ENCODE measurements around the gene KICS2.
A peak's percentile ranks its signal among the peaks of the same experiment; 100 is the strongest.
"Not testable (repeated sequence)": the region's sequence is repeated elsewhere in the genome, so short reads cannot be mapped to it uniquely, and the experiment has no call there.

Gene KICS2

DNA sequence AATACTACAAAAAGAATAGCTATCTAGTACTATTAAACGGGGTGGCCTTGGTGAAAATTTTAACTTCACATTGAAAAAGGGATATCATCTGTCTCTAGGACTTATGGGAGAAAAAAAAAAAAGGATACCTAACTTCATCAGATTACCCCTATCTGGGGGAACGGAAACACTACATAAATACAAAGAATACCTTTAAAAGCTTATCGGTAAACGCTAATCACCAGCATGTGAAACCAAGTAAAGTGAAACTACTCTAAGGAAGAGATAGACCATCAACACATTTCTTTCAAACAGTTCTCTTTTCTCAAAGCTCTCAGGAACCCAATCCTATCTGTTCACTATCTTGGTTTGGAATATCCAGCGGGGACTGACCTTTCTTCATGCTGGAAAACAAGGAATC is 3.5 kb downstream of the KICS2 start:
- TF ChIP-seq, protein P1, sequence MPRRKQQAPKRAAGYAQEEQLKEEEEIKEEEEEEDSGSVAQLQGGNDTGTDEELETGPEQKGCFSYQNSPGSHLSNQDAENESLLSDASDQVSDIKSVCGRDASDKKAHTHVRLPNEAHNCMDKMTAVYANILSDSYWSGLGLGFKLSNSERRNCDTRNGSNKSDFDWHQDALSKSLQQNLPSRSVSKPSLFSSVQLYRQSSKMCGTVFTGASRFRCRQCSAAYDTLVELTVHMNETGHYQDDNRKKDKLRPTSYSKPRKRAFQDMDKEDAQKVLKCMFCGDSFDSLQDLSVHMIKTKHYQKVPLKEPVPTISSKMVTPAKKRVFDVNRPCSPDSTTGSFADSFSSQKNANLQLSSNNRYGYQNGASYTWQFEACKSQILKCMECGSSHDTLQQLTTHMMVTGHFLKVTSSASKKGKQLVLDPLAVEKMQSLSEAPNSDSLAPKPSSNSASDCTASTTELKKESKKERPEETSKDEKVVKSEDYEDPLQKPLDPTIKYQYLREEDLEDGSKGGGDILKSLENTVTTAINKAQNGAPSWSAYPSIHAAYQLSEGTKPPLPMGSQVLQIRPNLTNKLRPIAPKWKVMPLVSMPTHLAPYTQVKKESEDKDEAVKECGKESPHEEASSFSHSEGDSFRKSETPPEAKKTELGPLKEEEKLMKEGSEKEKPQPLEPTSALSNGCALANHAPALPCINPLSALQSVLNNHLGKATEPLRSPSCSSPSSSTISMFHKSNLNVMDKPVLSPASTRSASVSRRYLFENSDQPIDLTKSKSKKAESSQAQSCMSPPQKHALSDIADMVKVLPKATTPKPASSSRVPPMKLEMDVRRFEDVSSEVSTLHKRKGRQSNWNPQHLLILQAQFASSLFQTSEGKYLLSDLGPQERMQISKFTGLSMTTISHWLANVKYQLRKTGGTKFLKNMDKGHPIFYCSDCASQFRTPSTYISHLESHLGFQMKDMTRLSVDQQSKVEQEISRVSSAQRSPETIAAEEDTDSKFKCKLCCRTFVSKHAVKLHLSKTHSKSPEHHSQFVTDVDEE (CRISPR knock-in tag; IDR thresholded peaks at IDR 0.05), result no peak
- TF ChIP-seq ESRRG (CRISPR knock-in tag; IDR thresholded peaks at IDR 0.05), result no peak
- no peak for TF ChIP-seq ZNF8 (CRISPR knock-in tag; IDR thresholded peaks at IDR 0.05)
- TF ChIP-seq ZFP30 (CRISPR knock-in tag; IDR thresholded peaks at IDR 0.05), result no peak
- TF ChIP-seq ZFP3 (CRISPR knock-in tag; IDR thresholded peaks at IDR 0.05), result no peak
- no peak for TF ChIP-seq RARB (CRISPR knock-in tag; IDR thresholded peaks at IDR 0.05)
- TF ChIP-seq TOX (CRISPR knock-in tag; IDR thresholded peaks at IDR 0.05; ENCODE audit: borderline replicate concordance), result no peak
- ATAC-seq, result no peak

DNA sequence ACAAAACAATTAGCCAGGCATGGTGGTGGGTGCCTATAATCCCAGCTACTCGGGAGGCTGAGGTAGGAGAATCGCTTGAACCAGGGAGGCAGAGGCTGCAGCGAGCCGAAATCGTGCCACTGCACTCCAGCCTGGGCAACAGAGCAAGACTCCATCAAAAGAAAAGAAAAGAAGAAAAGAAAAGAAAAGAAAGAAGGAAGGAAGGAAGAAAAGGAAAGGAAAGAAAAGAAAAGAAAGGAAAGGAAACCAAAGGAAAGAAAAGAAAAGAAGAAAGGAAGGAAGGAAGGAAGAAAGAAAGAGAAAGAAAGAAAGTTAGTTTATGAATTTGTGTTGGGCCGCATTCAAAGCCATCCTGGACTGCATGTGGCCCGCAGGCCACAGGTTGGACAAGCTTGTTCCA is 4.5 kb downstream of the KICS2 start:
- ATAC-seq, result not testable (repeated sequence)

DNA sequence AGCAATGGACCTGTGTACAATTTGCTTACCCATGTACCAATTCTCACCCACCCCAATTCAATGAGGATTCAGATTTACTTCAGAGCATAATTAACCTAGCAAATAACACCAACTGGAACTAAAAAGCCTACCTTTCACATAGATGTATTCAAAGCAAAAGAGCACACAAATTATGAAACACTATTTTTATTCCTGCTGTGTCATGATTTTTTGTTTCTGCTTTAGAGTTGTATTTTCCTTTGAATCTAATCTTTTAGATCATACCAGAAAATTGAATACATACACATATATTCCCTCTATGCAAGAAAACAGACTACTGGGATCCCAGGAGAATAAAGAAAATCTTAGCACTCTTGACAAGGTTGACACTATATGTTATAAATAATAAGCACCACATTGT is 5.9 kb downstream of the KICS2 start:
- TF ChIP-seq ZNF70 (CRISPR knock-in tag; IDR thresholded peaks at IDR 0.05) (no peak), ZNF565 (CRISPR knock-in tag; conservative IDR thresholded peaks at IDR 0.05; ENCODE audit: low read depth) (no peak)
- no peak for ATAC-seq

DNA sequence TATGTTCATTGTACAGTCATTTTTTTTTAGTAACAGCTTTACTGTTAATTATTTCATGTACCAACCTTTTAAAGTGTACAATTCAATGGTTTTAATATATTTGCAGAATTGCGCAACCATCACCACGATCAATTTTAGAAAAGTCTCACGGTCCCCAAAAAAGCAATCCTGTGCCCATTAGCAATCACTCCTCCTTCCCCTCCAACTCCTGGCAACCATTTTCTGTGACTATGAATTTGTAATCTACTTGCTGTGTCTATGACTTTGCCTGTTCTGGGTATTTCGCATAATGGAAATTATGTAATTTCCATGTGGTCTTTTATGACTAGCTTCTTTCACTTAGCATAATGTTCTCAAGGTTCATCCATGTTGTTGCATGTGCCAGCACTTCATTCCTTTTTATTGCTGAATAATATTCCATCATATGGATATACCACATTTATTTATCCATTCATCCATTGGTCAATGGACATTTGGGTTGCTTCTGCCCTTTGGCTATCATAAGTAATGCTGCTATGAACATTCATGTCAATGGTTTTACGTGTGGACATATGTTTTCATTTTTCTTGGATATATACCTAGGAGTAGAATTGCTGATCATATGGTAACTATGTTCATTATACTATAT is 9.9 kb downstream of the KICS2 start:
- TF ChIP-seq CSDC2 (CRISPR knock-in tag; IDR thresholded peaks at IDR 0.05) (no peak), ZNF8 (CRISPR knock-in tag; IDR thresholded peaks at IDR 0.05) (peak; percentile 85), ISL1 (CRISPR knock-in tag; IDR thresholded peaks at IDR 0.05) (no peak), ESRRG (CRISPR knock-in tag; IDR thresholded peaks at IDR 0.05) (no peak)
- TF ChIP-seq, protein P1 (CRISPR knock-in tag; IDR thresholded peaks at IDR 0.05), result no peak
- no peak for ATAC-seq

DNA sequence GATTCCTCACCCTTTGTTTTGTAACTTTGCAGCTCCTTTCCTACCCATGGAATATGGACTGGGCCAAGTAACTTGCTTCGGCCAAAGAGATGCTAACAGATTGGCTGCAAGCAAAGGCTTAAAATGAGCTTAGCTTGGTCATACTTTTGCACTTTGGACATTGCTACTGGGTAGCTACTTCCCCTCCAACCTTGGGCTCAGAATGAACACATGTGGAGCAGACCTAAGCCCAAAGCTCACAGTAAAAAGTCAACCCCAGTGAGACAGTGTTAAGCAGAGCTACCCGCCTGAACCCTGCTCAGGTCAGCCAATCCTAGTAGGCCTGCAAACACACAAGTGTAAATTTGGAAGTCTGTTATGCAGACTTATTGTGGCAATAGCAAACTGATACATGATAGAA is 14.6 kb downstream of the KICS2 start:
- no peak for ATAC-seq
- TF ChIP-seq, protein P1 (CRISPR knock-in tag; IDR thresholded peaks at IDR 0.05), result no peak
- TF ChIP-seq BACH2 (CRISPR knock-in tag; IDR thresholded peaks at IDR 0.05; ENCODE audit: borderline replicate concordance), result no peak
- TF ChIP-seq, protein P2, sequence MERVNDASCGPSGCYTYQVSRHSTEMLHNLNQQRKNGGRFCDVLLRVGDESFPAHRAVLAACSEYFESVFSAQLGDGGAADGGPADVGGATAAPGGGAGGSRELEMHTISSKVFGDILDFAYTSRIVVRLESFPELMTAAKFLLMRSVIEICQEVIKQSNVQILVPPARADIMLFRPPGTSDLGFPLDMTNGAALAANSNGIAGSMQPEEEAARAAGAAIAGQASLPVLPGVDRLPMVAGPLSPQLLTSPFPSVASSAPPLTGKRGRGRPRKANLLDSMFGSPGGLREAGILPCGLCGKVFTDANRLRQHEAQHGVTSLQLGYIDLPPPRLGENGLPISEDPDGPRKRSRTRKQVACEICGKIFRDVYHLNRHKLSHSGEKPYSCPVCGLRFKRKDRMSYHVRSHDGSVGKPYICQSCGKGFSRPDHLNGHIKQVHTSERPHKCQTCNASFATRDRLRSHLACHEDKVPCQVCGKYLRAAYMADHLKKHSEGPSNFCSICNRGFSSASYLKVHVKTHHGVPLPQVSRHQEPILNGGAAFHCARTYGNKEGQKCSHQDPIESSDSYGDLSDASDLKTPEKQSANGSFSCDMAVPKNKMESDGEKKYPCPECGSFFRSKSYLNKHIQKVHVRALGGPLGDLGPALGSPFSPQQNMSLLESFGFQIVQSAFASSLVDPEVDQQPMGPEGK (CRISPR knock-in tag; IDR thresholded peaks at IDR 0.05; ENCODE audit: borderline replicate concordance), result no peak

DNA sequence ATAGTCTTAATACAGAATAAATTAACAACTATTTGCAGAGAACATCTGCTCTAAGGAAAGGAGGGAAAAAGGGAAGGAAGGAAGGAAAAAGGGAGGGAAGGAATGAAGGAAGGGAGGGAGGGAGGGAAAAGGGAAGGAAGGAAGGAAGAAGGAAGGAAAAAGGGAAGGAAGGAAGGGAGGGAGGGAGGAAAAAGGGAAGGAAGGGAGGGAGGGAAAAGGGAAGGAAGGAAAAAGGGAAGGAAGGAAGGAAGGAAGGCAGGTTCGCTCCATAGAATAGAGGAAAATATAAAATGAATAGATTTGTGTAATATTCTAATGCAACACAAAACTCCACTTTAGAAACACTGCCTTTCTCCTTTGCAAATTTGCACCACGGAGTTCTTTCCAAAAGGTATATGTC is 16.6 kb downstream of the KICS2 start:
- no peak for ATAC-seq
- TF ChIP-seq TOX (CRISPR knock-in tag; IDR thresholded peaks at IDR 0.05; ENCODE audit: borderline replicate concordance), result no peak
